HepG2 (cell line): Measurements from ENCODE around the gene SNRPD3. TPM values are rescaled to one million over a fixed set of nuclear protein-coding genes. Genes with fewer than 3 reads are reported as not detected.

ENCODE experiments used
- ASH2L ChIP-seq: fragments of 300-600, 200-600 bp; sonication (generic); IDR thresholded peaks from 2 replicates; pipeline ENCODE4 v1.7.0; 2017; ENCODE audit warnings: low read depth, mild to moderate bottlenecking, moderate library complexity, mixed read lengths, low read length; ENCODE audit not compliant: insufficient read length
- ATAD3A ChIP-seq: sonication (generic); formaldehyde crosslinking; IDR thresholded peaks from 2 replicates; pipeline ENCODE4 v1.4.0; 2020; ENCODE audit warnings: missing genetic modification reagents
- FLYWCH1 ChIP-seq: sonication (generic); formaldehyde crosslinking; IDR thresholded peaks from 2 replicates; pipeline ENCODE4 v1.8.1; 2023; ENCODE audit warnings: mild to moderate bottlenecking, missing genetic modification reagents
- FOXA3 ChIP-seq: IDR thresholded peaks from 2 replicates; pipeline ENCODE4 v1.6.1; 2016; ENCODE audit warnings: missing genetic modification reagents, missing compliant biosample characterization
- KLF13 ChIP-seq: sonication (generic); formaldehyde crosslinking; IDR thresholded peaks from 2 replicates; pipeline ENCODE4 v1.4.0; 2020; ENCODE audit warnings: mild to moderate bottlenecking, missing genetic modification reagents
- KLF16 ChIP-seq, 2 experiments: sonication (generic) in 1 of 2; formaldehyde crosslinking in 1 of 2; IDR thresholded peaks; 2 replicates each; pipeline versions ENCODE4 v1.6.1 to v1.8.0; 2016 to 2023; ENCODE audit warnings: missing genetic modification reagents in 2 of 2, missing compliant biosample characterization in 1 of 2
- MAF1 ChIP-seq: sonication (generic); formaldehyde crosslinking; IDR thresholded peaks from 2 replicates; pipeline ENCODE4 v1.5.0; 2020; ENCODE audit warnings: missing genetic modification reagents, borderline replicate concordance
- MIER2 ChIP-seq: IDR thresholded peaks from 2 replicates; pipeline ENCODE4 v1.6.1; 2016; ENCODE audit warnings: missing biosample characterization, missing genetic modification reagents
- POLR2AphosphoS2 ChIP-seq: IDR thresholded peaks from 2 replicates; pipeline ENCODE4 v1.6.1; 2011; ENCODE audit warnings: low read depth, low read length, improper control_type of control experiment
- SIX4 ChIP-seq: sonication (generic); formaldehyde crosslinking; IDR thresholded peaks from 2 replicates; pipeline ENCODE4 v1.4.0; 2020; ENCODE audit warnings: missing genetic modification reagents
- SNAPC2 ChIP-seq: sonication (generic); formaldehyde crosslinking; IDR thresholded peaks from 2 replicates; pipeline ENCODE4 v1.8.1; 2022; ENCODE audit warnings: mild to moderate bottlenecking, missing genetic modification reagents
- SUZ12 ChIP-seq: fragments of 150-350 bp; IDR thresholded peaks from 2 replicates; pipeline ENCODE4 v1.6.1; 2014; ENCODE audit warnings: low read depth, low read length
- TBX2 ChIP-seq: sonication (generic); formaldehyde crosslinking; IDR thresholded peaks from 2 replicates; pipeline ENCODE4 v1.5.0; 2020; ENCODE audit warnings: missing genetic modification reagents, mild to moderate bottlenecking, borderline replicate concordance
- ZFP82 ChIP-seq: sonication (generic); formaldehyde crosslinking; IDR thresholded peaks from 2 replicates; pipeline ENCODE4 v1.5.1; 2020; ENCODE audit warnings: mild to moderate bottlenecking, missing genetic modification reagents, borderline replicate concordance
- ZNF563 ChIP-seq: sonication (generic); formaldehyde crosslinking; IDR thresholded peaks from 2 replicates; pipeline ENCODE4 v1.8.0; 2022; ENCODE audit warnings: mild to moderate bottlenecking, moderate library complexity, missing genetic modification reagents
- polyA plus RNA-seq, 8 experiments: library from polyadenylated mRNA; depleted of rRNA in 3 of 8; stranded (reverse) in 7 of 8; unstranded in 1 of 8; fragments of >200 nt; fragmentation: Illumina TruSeq in 4 of 8; extraction: Trizol in 4 of 8; gene quantifications; 2 replicates each; pipeline versions ENCODE4 v1.2.1 to v1.2.3, GENCODE V29; 2011 to 2016; ENCODE audit warnings: low read depth in 4 of 8, missing spikeins in 1 of 8, mixed read lengths in 1 of 8; ENCODE audit not compliant: insufficient read depth in 1 of 8
- total RNA-seq, 5 experiments: library from RNA; depleted of rRNA; stranded (reverse); fragments of >200 nt; fragmentation: Illumina TruSeq; extraction: Trizol; gene quantifications; 2 replicates each; pipeline ENCODE4 v1.2.3, GENCODE V29; 2016; ENCODE audit warnings: low read depth in 1 of 5
- TF ChIP-seq, protein P1 (sequence below): sonication (generic); formaldehyde crosslinking; IDR thresholded peaks from 2 replicates; pipeline ENCODE4 v1.5.0; 2020; ENCODE audit warnings: missing genetic modification reagents
- TF ChIP-seq, protein P2 (sequence below): sonication (generic); formaldehyde crosslinking; conservative IDR thresholded peaks from 2 replicates; pipeline ENCODE4 v1.4.0; 2020; ENCODE audit warnings: mild to moderate bottlenecking, missing genetic modification reagents, moderate library complexity
- TF ChIP-seq, protein P3 (sequence below): sonication (generic); formaldehyde crosslinking; IDR thresholded peaks from 2 replicates; pipeline ENCODE4 v1.4.0; 2020; ENCODE audit warnings: missing genetic modification reagents
- TF ChIP-seq, protein P4 (sequence below): sonication (generic); formaldehyde crosslinking; IDR thresholded peaks from 2 replicates; pipeline ENCODE4 v1.4.0; 2020; ENCODE audit warnings: missing genetic modification reagents
- TF ChIP-seq, protein P5 (sequence below): sonication (generic); formaldehyde crosslinking; IDR thresholded peaks from 2 replicates; pipeline ENCODE4 v1.8.0; 2022; ENCODE audit warnings: missing genetic modification reagents, mild to moderate bottlenecking, moderate library complexity, borderline replicate concordance

Gene SNRPD3
- total and polyA plus RNA-seq, 2 of the 13 experiments (the other 11 are each of a cell fraction or from before 2014, with no cell fraction given): 110 to 209 TPM

DNA sequence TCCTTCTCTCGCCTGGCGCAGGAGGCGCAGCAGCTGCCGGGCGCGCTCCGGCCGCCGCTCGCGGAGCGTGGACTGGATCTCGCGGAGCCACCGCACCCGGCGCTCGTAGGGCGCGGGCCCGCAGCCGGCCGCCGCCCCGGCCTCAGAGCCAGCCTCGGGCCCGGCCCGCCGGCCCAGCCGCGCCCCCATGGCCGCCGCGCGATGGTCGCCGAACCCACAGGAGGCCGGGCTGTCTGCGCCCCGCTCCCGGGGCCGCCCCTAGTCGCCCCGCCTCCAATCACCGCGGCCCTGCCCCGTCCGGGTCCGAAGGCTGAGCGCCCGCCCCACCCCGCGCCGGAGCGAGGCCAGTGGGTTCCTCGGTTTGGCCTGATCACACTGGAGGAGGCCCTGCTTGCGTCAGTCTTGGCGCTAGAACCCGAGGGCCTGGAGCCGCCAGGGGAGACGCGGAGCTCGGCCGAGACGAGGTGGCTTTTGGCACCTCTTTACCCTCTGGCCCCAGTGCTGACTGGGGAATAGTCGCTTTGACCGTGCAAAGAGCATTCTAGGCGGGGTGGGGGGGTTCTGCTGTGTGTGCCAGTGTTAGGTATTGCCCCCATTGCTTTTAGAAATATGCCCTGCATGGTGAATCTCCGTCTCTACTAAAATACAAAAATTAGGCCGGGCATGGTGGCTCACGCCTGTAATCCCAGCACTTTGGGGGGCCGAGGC lies 37.2 kb downstream of the SNRPD3 start, which contains the start of gene LRRC75B (continued):
- TF ChIP-seq, protein P1, sequence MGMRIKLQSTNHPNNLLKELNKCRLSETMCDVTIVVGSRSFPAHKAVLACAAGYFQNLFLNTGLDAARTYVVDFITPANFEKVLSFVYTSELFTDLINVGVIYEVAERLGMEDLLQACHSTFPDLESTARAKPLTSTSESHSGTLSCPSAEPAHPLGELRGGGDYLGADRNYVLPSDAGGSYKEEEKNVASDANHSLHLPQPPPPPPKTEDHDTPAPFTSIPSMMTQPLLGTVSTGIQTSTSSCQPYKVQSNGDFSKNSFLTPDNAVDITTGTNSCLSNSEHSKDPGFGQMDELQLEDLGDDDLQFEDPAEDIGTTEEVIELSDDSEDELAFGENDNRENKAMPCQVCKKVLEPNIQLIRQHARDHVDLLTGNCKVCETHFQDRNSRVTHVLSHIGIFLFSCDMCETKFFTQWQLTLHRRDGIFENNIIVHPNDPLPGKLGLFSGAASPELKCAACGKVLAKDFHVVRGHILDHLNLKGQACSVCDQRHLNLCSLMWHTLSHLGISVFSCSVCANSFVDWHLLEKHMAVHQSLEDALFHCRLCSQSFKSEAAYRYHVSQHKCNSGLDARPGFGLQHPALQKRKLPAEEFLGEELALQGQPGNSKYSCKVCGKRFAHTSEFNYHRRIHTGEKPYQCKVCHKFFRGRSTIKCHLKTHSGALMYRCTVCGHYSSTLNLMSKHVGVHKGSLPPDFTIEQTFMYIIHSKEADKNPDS (CRISPR knock-in tag): no peak
- TF ChIP-seq FLYWCH1 (CRISPR knock-in tag) (no peak), ATAD3A (CRISPR knock-in tag) (no peak), ZFP82 (CRISPR knock-in tag) (peak; percentile 93), POLR2AphosphoS2 (no peak), SNAPC2 (CRISPR knock-in tag) (peak; percentile 50; the same call in 1 of the 2 replicates), TBX2 (CRISPR knock-in tag) (no peak), KLF13 (CRISPR knock-in tag) (no peak), SIX4 (peak; percentile 17; the same call in 1 of the 2 replicates), ZNF563 (CRISPR knock-in tag) (no peak), SUZ12 (no peak), KLF16 (CRISPR knock-in tag; IDR thresholded peaks at IDR 0.05) (no peak), MIER2 (no peak), FOXA3 (CRISPR knock-in tag) (peak; percentile 49), ASH2L (no peak), MAF1 (CRISPR knock-in tag) (no peak)
- TF ChIP-seq, protein P2, sequence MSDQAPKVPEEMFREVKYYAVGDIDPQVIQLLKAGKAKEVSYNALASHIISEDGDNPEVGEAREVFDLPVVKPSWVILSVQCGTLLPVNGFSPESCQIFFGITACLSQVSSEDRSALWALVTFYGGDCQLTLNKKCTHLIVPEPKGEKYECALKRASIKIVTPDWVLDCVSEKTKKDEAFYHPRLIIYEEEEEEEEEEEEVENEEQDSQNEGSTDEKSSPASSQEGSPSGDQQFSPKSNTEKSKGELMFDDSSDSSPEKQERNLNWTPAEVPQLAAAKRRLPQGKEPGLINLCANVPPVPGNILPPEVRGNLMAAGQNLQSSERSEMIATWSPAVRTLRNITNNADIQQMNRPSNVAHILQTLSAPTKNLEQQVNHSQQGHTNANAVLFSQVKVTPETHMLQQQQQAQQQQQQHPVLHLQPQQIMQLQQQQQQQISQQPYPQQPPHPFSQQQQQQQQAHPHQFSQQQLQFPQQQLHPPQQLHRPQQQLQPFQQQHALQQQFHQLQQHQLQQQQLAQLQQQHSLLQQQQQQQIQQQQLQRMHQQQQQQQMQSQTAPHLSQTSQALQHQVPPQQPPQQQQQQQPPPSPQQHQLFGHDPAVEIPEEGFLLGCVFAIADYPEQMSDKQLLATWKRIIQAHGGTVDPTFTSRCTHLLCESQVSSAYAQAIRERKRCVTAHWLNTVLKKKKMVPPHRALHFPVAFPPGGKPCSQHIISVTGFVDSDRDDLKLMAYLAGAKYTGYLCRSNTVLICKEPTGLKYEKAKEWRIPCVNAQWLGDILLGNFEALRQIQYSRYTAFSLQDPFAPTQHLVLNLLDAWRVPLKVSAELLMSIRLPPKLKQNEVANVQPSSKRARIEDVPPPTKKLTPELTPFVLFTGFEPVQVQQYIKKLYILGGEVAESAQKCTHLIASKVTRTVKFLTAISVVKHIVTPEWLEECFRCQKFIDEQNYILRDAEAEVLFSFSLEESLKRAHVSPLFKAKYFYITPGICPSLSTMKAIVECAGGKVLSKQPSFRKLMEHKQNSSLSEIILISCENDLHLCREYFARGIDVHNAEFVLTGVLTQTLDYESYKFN (CRISPR knock-in tag): peak; percentile 81
- TF ChIP-seq, protein P3, sequence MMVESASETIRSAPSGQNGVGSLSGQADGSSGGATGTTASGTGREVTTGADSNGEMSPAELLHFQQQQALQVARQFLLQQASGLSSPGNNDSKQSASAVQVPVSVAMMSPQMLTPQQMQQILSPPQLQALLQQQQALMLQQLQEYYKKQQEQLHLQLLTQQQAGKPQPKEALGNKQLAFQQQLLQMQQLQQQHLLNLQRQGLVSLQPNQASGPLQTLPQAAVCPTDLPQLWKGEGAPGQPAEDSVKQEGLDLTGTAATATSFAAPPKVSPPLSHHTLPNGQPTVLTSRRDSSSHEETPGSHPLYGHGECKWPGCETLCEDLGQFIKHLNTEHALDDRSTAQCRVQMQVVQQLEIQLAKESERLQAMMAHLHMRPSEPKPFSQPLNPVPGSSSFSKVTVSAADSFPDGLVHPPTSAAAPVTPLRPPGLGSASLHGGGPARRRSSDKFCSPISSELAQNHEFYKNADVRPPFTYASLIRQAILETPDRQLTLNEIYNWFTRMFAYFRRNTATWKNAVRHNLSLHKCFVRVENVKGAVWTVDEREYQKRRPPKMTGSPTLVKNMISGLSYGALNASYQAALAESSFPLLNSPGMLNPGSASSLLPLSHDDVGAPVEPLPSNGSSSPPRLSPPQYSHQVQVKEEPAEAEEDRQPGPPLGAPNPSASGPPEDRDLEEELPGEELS: peak; percentile 34; the same call in 1 of the 2 replicates
- TF ChIP-seq, protein P4, sequence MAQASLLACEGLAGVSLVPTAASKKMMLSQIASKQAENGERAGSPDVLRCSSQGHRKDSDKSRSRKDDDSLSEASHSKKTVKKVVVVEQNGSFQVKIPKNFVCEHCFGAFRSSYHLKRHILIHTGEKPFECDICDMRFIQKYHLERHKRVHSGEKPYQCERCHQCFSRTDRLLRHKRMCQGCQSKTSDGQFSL (CRISPR knock-in tag): peak; percentile 78
- TF ChIP-seq, protein P5, sequence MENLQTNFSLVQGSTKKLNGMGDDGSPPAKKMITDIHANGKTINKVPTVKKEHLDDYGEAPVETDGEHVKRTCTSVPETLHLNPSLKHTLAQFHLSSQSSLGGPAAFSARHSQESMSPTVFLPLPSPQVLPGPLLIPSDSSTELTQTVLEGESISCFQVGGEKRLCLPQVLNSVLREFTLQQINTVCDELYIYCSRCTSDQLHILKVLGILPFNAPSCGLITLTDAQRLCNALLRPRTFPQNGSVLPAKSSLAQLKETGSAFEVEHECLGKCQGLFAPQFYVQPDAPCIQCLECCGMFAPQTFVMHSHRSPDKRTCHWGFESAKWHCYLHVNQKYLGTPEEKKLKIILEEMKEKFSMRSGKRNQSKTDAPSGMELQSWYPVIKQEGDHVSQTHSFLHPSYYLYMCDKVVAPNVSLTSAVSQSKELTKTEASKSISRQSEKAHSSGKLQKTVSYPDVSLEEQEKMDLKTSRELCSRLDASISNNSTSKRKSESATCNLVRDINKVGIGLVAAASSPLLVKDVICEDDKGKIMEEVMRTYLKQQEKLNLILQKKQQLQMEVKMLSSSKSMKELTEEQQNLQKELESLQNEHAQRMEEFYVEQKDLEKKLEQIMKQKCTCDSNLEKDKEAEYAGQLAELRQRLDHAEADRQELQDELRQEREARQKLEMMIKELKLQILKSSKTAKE (CRISPR knock-in tag): peak; percentile 55; the same call in 1 of the 2 replicates
